ENCODE data around the gene EFNA4.

EFNA4 gene

GRCh38 chr1:155086128-155086741, 22.7 kb downstream of the EFNA4 start:
- Histone ChIP-seq H3K27ac (ENCODE audit: extremely low read depth, low read depth, low read length) (no peak overlapping the region; the same call in 1 of the 2 replicates), H3K36me3 (ENCODE audit: control insufficient read depth in 2 of 2, insufficient read depth in 1 of 2, low read length in 2 of 2) (no peaks in the 10 kb centered on the region), H3K4me1 (ENCODE audit: control insufficient read depth, insufficient read depth, low read length) (peaks cover 10% of the 10 kb centered on the region), H3K9me3 (ENCODE audit: control insufficient read depth, insufficient read depth, low read depth, low read length) (no peaks in the 10 kb centered on the region), H3K4me3 (ENCODE audit: low read depth, low read length) (no peak overlapping the region; the same call in 1 of the 2 replicates)
- POLR2A ChIA-PET: no interaction called here
- CTCF ChIA-PET: interaction anchor here (0.5 to 4.5 kb wide), 26 partner anchors 8 to 142 kb away, joined by 3 to 117 read pairs (median 6); partner anchors contain the start of genes ADAM15, DPM3, EFNA4 and KRTCAP2
- TF ChIP-seq RBAK (tag by site-specific recombination; IDR thresholded peaks at IDR 0.05) (no peak), REST (tag by site-specific recombination; IDR thresholded peaks at IDR 0.05) (peak; percentile 14; the same call in 1 of the 2 replicates), ZNF280C (tag by site-specific recombination; IDR thresholded peaks at IDR 0.05) (no peak), HIC1 (tag by site-specific recombination; IDR thresholded peaks at IDR 0.05) (peak; percentile 90), GLIS1 (tag by site-specific recombination; IDR thresholded peaks at IDR 0.05) (peak; percentile 85), ZNF354C (tag by site-specific recombination; IDR thresholded peaks at IDR 0.05; ENCODE audit: borderline replicate concordance, low read depth) (no peak), ZNF202 (tag by site-specific recombination; IDR thresholded peaks at IDR 0.05; ENCODE audit: borderline replicate concordance) (no peak), ZNF549 (tag by site-specific recombination; IDR thresholded peaks at IDR 0.05) (no peak), ZNF423 (tag by site-specific recombination; IDR thresholded peaks at IDR 0.05) (peak; percentile 36; the same call in 1 of the 2 replicates), INSM2 (tag by site-specific recombination; IDR thresholded peaks at IDR 0.05) (no peak), ZIC2 (tag by site-specific recombination; IDR thresholded peaks at IDR 0.05) (peak; percentile 69), ZNF324 (tag by site-specific recombination; IDR thresholded peaks at IDR 0.05) (peak; percentile 29; the same call in 1 of the 2 replicates), ZSCAN23 (tag by site-specific recombination; IDR thresholded peaks at IDR 0.05) (no peak), ZNF391 (tag by site-specific recombination; IDR thresholded peaks at IDR 0.05; ENCODE audit: borderline replicate concordance, low read depth) (peak; percentile 53; the same call in 1 of the 2 replicates), KLF17 (tag by site-specific recombination; IDR thresholded peaks at IDR 0.05) (no peak), ZNF221 (tag by site-specific recombination; IDR thresholded peaks at IDR 0.05; ENCODE audit: borderline replicate concordance) (no peak), EGR2 (tag by site-specific recombination; IDR thresholded peaks at IDR 0.05; ENCODE audit: low read depth) (no peak), ZNF473 (tag by site-specific recombination; IDR thresholded peaks at IDR 0.05) (no peak), ATF2 (tag by site-specific recombination; IDR thresholded peaks at IDR 0.05; ENCODE audit: low read depth) (no peak), ZNF624 (tag by site-specific recombination; IDR thresholded peaks at IDR 0.05) (no peak), ZNF350 (tag by site-specific recombination; IDR thresholded peaks at IDR 0.05) (no peak), PATZ1 (tag by site-specific recombination; IDR thresholded peaks at IDR 0.05) (peak; percentile 88), ZFP69B (tag by site-specific recombination; IDR thresholded peaks at IDR 0.05) (0 out of 2 replicates have a peak, but pooled peaks have one; percentile 15)
